ENCODE results near the gene APMAP. TPM values are rescaled to one million over a fixed set of nuclear protein-coding genes. Genes with fewer than 3 reads are reported as not detected.

The APMAP gene
- total and polyA plus RNA-seq, 4 donors: 132 to 378 (median 234) TPM

DNA sequence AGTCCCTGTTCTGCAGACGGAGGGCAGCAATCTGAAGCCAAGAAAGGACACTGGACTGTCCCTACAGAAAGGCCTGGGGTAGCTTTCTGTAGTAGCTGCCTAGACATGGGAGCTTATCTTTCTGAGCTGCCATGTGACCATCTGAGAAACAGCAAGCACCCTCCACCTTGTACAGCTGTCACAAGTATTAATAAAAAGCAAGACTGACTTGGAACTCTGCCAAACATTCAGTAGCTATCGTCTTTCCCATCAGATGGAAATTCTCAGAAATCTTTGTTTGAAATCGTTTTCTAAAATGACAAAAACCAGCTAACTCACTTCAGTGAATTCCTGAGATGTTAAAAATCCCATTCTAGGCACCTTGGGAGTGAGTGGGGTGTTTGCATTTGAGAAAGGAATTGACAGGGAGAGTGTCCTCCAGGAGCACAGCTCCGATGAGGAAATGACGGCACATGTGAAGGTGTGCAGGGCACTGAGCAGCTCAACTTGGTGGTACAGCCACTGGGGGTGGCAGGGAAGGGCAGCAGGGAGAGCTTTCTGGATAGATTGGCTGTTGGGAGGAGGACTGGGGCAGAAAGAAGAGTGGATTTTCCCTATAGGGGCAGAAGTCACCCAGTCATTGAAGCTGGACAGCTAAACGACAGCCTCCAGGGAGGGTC, 40.8 kb upstream of the APMAP start (continued):
- TF ChIP-seq, protein P1, sequence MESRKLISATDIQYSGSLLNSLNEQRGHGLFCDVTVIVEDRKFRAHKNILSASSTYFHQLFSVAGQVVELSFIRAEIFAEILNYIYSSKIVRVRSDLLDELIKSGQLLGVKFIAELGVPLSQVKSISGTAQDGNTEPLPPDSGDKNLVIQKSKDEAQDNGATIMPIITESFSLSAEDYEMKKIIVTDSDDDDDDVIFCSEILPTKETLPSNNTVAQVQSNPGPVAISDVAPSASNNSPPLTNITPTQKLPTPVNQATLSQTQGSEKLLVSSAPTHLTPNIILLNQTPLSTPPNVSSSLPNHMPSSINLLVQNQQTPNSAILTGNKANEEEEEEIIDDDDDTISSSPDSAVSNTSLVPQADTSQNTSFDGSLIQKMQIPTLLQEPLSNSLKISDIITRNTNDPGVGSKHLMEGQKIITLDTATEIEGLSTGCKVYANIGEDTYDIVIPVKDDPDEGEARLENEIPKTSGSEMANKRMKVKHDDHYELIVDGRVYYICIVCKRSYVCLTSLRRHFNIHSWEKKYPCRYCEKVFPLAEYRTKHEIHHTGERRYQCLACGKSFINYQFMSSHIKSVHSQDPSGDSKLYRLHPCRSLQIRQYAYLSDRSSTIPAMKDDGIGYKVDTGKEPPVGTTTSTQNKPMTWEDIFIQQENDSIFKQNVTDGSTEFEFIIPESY (IDR thresholded peaks at IDR 0.05): no peak
- TF ChIP-seq RAD21 (IDR thresholded peaks at IDR 0.05) (no peak), HNF4G (IDR thresholded peaks at IDR 0.05) (no peak), RXRA (IDR thresholded peaks at IDR 0.05) (no peak), FOXA2 (IDR thresholded peaks at IDR 0.05) (no peak)

DNA sequence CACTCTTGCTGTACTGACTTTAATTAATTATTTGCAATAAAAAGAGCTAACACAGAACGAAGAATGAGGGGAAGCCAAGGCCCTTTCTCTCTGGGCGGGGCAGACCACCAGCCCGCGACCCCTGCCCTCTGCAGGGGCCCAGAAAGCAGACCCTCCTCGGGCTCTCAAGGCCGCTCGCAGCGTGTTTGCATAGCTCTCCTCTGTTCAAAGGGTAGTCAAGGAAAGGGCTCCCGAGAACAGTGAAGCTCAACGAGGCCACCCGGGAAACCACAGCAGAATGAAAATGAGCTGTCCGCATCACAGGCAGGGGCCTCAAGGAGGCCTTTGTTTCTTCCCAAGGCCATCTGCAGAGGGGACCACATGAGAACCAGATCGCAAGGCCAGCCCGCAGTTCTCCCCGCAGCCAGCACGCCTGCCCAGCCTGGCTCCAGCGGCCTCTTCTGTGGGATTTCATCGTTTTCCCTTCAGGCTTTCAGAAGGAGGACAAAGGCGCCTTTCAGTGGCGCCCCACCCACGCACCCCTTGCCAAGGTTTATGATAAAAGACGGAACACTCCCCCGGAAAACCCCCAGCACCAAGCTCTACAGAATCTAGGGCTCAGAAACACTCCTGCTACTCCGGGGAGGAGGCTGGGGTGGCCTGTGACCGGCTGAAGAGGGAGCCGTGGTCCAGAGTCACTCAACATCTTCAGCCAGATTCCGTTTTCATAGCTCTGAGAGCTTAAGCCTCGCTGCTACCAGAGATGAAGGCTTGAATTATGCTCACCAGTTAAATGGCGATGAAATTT, 40.1 kb upstream of the APMAP start:
- 82% methylated on average over 29 of the region's 29 CpGs for WGBS
- H3K9ac ChIP-seq (ENCODE audit: low read depth in 1 of 2, low read length in 2 of 2): no peak overlapping the region
- no peaks in the 10 kb centered on the region for H3K9me3 ChIP-seq (ENCODE audit: control insufficient read depth in 4 of 4, low read length in 3 of 4)
- TF ChIP-seq JUND (IDR thresholded peaks at IDR 0.05): no peak
- no peak for TF ChIP-seq FOXA2 (IDR thresholded peaks at IDR 0.05)
- TF ChIP-seq, protein P2, sequence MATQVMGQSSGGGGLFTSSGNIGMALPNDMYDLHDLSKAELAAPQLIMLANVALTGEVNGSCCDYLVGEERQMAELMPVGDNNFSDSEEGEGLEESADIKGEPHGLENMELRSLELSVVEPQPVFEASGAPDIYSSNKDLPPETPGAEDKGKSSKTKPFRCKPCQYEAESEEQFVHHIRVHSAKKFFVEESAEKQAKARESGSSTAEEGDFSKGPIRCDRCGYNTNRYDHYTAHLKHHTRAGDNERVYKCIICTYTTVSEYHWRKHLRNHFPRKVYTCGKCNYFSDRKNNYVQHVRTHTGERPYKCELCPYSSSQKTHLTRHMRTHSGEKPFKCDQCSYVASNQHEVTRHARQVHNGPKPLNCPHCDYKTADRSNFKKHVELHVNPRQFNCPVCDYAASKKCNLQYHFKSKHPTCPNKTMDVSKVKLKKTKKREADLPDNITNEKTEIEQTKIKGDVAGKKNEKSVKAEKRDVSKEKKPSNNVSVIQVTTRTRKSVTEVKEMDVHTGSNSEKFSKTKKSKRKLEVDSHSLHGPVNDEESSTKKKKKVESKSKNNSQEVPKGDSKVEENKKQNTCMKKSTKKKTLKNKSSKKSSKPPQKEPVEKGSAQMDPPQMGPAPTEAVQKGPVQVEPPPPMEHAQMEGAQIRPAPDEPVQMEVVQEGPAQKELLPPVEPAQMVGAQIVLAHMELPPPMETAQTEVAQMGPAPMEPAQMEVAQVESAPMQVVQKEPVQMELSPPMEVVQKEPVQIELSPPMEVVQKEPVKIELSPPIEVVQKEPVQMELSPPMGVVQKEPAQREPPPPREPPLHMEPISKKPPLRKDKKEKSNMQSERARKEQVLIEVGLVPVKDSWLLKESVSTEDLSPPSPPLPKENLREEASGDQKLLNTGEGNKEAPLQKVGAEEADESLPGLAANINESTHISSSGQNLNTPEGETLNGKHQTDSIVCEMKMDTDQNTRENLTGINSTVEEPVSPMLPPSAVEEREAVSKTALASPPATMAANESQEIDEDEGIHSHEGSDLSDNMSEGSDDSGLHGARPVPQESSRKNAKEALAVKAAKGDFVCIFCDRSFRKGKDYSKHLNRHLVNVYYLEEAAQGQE (IDR thresholded peaks at IDR 0.05): no peak
- TF ChIP-seq, protein P1 (IDR thresholded peaks at IDR 0.05): no peak
- no peak for TF ChIP-seq HNF4G (IDR thresholded peaks at IDR 0.05)
- TF ChIP-seq RXRA (IDR thresholded peaks at IDR 0.05): no peak
- TF ChIP-seq, protein P3, sequence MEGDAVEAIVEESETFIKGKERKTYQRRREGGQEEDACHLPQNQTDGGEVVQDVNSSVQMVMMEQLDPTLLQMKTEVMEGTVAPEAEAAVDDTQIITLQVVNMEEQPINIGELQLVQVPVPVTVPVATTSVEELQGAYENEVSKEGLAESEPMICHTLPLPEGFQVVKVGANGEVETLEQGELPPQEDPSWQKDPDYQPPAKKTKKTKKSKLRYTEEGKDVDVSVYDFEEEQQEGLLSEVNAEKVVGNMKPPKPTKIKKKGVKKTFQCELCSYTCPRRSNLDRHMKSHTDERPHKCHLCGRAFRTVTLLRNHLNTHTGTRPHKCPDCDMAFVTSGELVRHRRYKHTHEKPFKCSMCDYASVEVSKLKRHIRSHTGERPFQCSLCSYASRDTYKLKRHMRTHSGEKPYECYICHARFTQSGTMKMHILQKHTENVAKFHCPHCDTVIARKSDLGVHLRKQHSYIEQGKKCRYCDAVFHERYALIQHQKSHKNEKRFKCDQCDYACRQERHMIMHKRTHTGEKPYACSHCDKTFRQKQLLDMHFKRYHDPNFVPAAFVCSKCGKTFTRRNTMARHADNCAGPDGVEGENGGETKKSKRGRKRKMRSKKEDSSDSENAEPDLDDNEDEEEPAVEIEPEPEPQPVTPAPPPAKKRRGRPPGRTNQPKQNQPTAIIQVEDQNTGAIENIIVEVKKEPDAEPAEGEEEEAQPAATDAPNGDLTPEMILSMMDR (IDR thresholded peaks at IDR 0.05; ENCODE audit: low read depth, low read length, missing input control): no peak
- TF ChIP-seq YY1 (IDR thresholded peaks at IDR 0.05): no peak
- no peak for TF ChIP-seq FOXA1 (IDR thresholded peaks at IDR 0.05)
- no peak for TF ChIP-seq NR2F2 (IDR thresholded peaks at IDR 0.05)
- TF ChIP-seq RAD21 (IDR thresholded peaks at IDR 0.05): no peak
- TF ChIP-seq TAF1 (conservative IDR thresholded peaks at IDR 0.05): no peak
- no peak for TF ChIP-seq HNF4A (conservative IDR thresholded peaks at IDR 0.05)
- TF ChIP-seq SP1 (IDR thresholded peaks at IDR 0.05): no peak
- H3K27me3 ChIP-seq (ENCODE audit: control insufficient read depth in 4 of 4, insufficient read depth in 4 of 4, low read length in 3 of 4): no peaks in the 10 kb centered on the region
- no peak overlapping the region for H3K4me3 ChIP-seq (ENCODE audit: low read depth in 1 of 3, low read length in 3 of 3)
- no peak for DNase-seq (ENCODE audit: low spot score)
- H3K4me1 ChIP-seq (ENCODE audit: control insufficient read depth in 4 of 4, insufficient read depth in 4 of 4, low read length in 3 of 4): peaks cover 0 to 8% (median 0%) of the 10 kb centered on the region in 4 donors
- H3K36me3 ChIP-seq (ENCODE audit: control insufficient read depth in 4 of 4, insufficient read depth in 3 of 4, low read depth in 1 of 4, low read length in 3 of 4): no peaks in the 10 kb centered on the region
- no peak overlapping the region for H3K27ac ChIP-seq (ENCODE audit: low read depth in 1 of 2, low read length in 2 of 2)

Data from liver (tissue), 9 donors.